ENCODE results near the gene IDH3A.

IDH3A gene

GRCh38 chr15:78216276-78217104, 67.3 kb downstream of the IDH3A start:
- H3K4me3 ChIP-seq (replicated peaks in 1 of 2; ENCODE audit: low read depth in 2 of 2, low read length in 2 of 2) = no peak overlapping the region
- TF ChIP-seq, protein P1, sequence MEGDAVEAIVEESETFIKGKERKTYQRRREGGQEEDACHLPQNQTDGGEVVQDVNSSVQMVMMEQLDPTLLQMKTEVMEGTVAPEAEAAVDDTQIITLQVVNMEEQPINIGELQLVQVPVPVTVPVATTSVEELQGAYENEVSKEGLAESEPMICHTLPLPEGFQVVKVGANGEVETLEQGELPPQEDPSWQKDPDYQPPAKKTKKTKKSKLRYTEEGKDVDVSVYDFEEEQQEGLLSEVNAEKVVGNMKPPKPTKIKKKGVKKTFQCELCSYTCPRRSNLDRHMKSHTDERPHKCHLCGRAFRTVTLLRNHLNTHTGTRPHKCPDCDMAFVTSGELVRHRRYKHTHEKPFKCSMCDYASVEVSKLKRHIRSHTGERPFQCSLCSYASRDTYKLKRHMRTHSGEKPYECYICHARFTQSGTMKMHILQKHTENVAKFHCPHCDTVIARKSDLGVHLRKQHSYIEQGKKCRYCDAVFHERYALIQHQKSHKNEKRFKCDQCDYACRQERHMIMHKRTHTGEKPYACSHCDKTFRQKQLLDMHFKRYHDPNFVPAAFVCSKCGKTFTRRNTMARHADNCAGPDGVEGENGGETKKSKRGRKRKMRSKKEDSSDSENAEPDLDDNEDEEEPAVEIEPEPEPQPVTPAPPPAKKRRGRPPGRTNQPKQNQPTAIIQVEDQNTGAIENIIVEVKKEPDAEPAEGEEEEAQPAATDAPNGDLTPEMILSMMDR (IDR thresholded peaks at IDR 0.05; ENCODE audit: low read depth, low read length) = no peak
- DNase-seq (ENCODE audit: low read depth in 2 of 2) = peak in 1 of 2 donors; percentile 65

- DNase-seq (ENCODE audit: low read depth in 2 of 2) = no peak
Observed at GRCh38 chr15:78220713-78221112, 71.6 kb downstream of the IDH3A start.

More at GRCh38 chr15:78220713-78221112, 71.6 kb downstream of the IDH3A start:
- TF ChIP-seq, protein P1 (IDR thresholded peaks at IDR 0.05; ENCODE audit: low read depth, low read length) = no peak
- no peak overlapping the region for H3K4me3 ChIP-seq (replicated peaks in 1 of 2; ENCODE audit: low read depth in 2 of 2, low read length in 2 of 2)
